Aorta (tissue), 5 donors: ENCODE data around the gene SLC15A4. TPM values are rescaled to one million over a fixed set of nuclear protein-coding genes. Genes with fewer than 3 reads are reported as not detected.

ENCODE experiments used
- ATAC-seq: fragments of 200-7000 bp; cut with Tn5 transposase; one replicate; pipeline ENCODE4 v1.9.1; 2022; ENCODE audit warnings: moderate library complexity; ENCODE audit not compliant: low FRiP score
- DNase-seq, 2 donors: peaks; one replicate each; pipeline ENCODE4 v3.0.0-alpha.2; 2020
- H3K27ac ChIP-seq, 2 donors: one replicate each; pipeline ENCODE4 v1.5.1; 2013; ENCODE audit warnings: low read length in 2 of 2, mild to moderate bottlenecking in 2 of 2, moderate library complexity in 2 of 2, control low read depth in 1 of 2, inconsistent platforms in 1 of 2, low read depth in 1 of 2
- H3K27me3 ChIP-seq, 2 donors: one replicate each; pipeline ENCODE4 v1.6.1; 2013; ENCODE audit warnings: control low read depth in 1 of 2, low read length in 1 of 2, mild to moderate bottlenecking in 1 of 2, moderate library complexity in 1 of 2; ENCODE audit not compliant: insufficient read depth in 2 of 2, control insufficient read depth in 1 of 2
- H3K36me3 ChIP-seq, 2 donors: one replicate each; pipeline ENCODE4 v1.6.1; 2013; ENCODE audit warnings: control low read depth in 1 of 2, low read length in 1 of 2, mild to moderate bottlenecking in 1 of 2; ENCODE audit not compliant: insufficient read depth in 2 of 2, control insufficient read depth in 1 of 2
- H3K4me1 ChIP-seq, 2 donors: one replicate each; pipeline ENCODE4 v1.6.1; 2013; ENCODE audit warnings: low read length in 2 of 2, control low read depth in 1 of 2, mild to moderate bottlenecking in 1 of 2, moderate library complexity in 1 of 2; ENCODE audit not compliant: insufficient read depth in 2 of 2, control insufficient read depth in 1 of 2
- H3K4me3 ChIP-seq, 2 donors: one replicate each; pipeline ENCODE4 v1.5.1; 2013; ENCODE audit warnings: low read length in 2 of 2, control low read depth in 1 of 2, mild to moderate bottlenecking in 1 of 2
- H3K9me3 ChIP-seq: one replicate; pipeline ENCODE4 v1.6.1; 2013; ENCODE audit warnings: mild to moderate bottlenecking, low read length; ENCODE audit not compliant: control insufficient read depth
- WGBS, 2 donors: extraction: QIAGEN DNeasy Blood & Tissue Kit; methylation state at CpG; one replicate each; pipeline ENCODE4 v1.1.7; 2013; 5-methylcytosine and 5-hydroxymethylcytosine counted together
- intact Hi-C, 2 donors: fragments of 100-400 bp; cut with DNase I; formaldehyde crosslinking; loops; one replicate each; pipeline versions ENCODE4 v1.14.2 to v1.15.0; 2022
- polyA plus RNA-seq, 2 donors: library from polyadenylated mRNA; stranded (reverse); fragments of 200-250 nt; gene quantifications; one replicate each; pipeline ENCODE4 v1.2.3, GENCODE V29; 2013
- total RNA-seq, 2 donors: library from RNA; stranded (reverse); fragmentation: NEBNext Ultra II Directional; extraction: Animal tissue kit (Norgen Biotek cat#: 25700); gene quantifications; one replicate each; pipeline ENCODE4 v1.2.1, GENCODE V29; 2021
- donor health status: healthy with polysubstance abuse.
- donor health status: Bipolar disorder and iron deficiency.
- donor health status: DM: no; HTN: no; CAD: no.
- donor health status: DM: no; HTN: no; CAD: no.
- donor health status: DM: yes; HTN: yes; CAD: no.

Gene SLC15A4
- total and polyA plus RNA-seq, 4 donors: 16.0 to 38.6 (median 28.7) TPM

DNA sequence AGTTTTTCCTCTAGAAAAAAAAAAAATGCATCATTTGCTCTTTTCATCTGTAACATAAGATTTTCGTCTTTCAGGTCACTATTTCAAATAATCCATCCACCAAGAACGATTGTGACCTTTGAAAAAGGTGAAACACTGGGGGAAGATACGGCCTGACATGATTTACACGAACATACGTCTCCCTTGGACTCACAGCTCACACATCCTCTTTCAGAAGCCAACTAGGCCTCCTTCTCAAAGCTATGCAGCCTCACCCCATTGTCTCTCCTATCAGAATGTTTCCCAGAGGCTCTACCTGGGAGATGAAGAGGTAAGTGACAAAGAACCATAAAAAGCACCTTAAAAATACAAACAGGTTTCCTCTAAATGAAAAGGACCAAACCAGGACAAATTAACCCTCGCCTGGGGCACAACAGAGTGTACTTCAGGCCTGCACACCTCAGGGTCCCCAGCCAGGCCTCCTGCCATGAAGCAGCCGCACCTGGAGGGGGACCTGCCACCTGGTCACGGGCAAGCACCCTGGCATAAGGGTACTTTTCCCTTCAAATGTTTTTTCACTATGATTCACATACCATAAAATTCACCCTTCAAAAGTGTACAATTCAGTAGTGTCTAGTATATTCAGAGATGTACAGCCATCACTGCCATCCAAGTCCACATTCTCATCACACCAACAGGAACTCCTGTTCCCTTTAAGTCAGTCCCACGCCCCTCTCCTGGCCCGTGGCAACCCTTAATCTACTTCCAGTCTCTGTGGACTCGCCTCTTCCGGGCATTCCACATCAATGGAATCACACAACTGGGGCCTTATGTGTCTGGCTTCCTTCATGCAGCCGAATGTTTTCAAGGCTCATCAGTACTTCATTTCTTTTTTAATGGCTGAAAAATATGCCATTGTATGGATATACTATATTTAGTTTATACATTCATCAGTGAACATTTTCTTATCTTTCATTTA, 5.4 kb downstream of the SLC15A4 start:
- intact Hi-C loops: no loop called here
- Histone ChIP-seq H3K27me3 (no peaks in the 10 kb centered on the region), H3K36me3 (peaks cover 0 to 3% of the 10 kb centered on the region in 2 donors), H3K4me1 (peaks cover 2 to 11% of the 10 kb centered on the region in 2 donors), H3K4me3 (no peak overlapping the region), H3K9me3 (no peaks in the 10 kb centered on the region), H3K27ac (peak overlapping the region; percentile 86 to 93)
- peak in 1 of 2 donors; percentile 74 for DNase-seq
- WGBS, 2 donors: 18 to 25% methylated on average over 13 of the region's 13 CpGs
- ATAC-seq: peak; percentile 30

GRCh38 chr12:128817111-128818015, 6.4 kb downstream of the SLC15A4 start:
- Histone ChIP-seq H3K36me3 (peaks cover 0 to 3% of the 10 kb centered on the region in 2 donors), H3K4me1 (peaks cover 5 to 11% of the 10 kb centered on the region in 2 donors), H3K27ac (peak overlapping the region in 1 of 2 donors; percentile 60), H3K27me3 (no peaks in the 10 kb centered on the region), H3K9me3 (no peaks in the 10 kb centered on the region), H3K4me3 (no peak overlapping the region)
- WGBS, 2 donors: 18 to 19% methylated on average over 8 of the region's 8 CpGs
- peak; percentile 80 for ATAC-seq
- DNase-seq: peak; percentile 84 to 85
- intact Hi-C loops: no loop called here

DNA sequence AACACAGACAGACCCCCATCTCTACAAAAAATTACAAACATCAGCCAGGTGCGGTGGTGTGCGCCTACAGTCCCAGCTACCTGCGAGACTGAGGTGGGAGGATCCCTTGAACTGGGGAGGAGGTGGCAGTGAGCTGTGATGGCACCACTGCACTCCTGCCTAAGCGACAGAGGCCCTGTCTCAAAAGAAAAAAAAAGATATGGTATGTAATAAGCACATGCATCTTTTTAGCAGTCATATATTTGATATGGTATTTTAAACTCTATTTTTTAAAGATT, 7.2 kb downstream of the SLC15A4 start:
- Histone ChIP-seq H3K27ac (peak overlapping the region; percentile 31 to 93), H3K4me3 (no peak overlapping the region)

DNA sequence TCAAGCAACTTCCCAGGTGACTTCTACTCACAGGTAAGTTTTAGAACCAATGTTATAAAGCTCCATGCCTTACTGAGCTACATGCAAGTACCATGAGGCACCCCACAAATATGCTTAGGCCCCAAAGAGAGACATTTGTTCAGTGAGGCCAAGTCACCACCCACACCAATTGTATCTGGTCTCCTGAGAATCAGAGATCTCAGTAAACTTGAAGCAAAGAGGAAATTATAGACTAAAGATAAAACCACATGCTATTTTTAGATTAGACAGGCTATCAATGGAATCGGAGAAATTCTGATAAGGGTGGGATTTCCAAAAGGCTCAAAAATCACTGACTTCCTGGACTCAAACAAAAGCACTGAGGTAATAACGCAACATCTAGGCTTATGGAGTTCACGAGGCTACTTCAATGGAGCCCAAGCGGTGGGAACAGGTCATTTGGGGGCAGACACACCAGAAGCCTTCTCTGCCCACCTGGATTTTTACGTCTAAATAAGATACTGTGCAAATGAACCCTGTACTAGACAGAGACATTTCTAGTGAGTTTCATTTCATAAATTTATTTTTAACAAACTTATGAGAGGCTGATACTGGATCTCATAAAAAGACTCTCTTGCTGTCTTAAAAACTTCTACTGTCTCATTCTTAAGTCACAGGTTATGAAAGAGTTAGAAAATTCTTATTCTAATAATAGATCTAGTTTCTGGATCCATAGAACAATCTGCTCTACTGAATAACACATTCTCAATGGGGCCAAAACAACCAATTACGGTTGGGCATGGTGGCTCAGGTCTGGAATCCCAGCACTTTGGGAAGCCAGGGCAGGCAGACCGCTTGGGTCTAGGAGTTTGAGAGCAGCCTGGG, 7.7 kb downstream of the SLC15A4 start:
- Histone ChIP-seq H3K27ac (peak overlapping the region; percentile 83 to 93), H3K36me3 (peaks cover 0 to 3% of the 10 kb centered on the region in 2 donors), H3K4me3 (no peak overlapping the region), H3K4me1 (peaks cover 5 to 11% of the 10 kb centered on the region in 2 donors), H3K9me3 (no peaks in the 10 kb centered on the region), H3K27me3 (no peaks in the 10 kb centered on the region)
- ATAC-seq (no peak), DNase-seq (no peak)
- 31 to 50% methylated on average over 7 of the region's 7 CpGs for WGBS, 2 donors
- intact Hi-C loops: no loop called here

More for the DNA sequence above, 7.2 kb downstream of the SLC15A4 start:
- intact Hi-C loops: no loop called here
- Histone ChIP-seq H3K36me3 (peaks cover 0 to 3% of the 10 kb centered on the region in 2 donors), H3K9me3 (no peaks in the 10 kb centered on the region), H3K4me1 (peaks cover 5 to 11% of the 10 kb centered on the region in 2 donors), H3K27me3 (no peaks in the 10 kb centered on the region)
- no peak for ATAC-seq
- no peak for DNase-seq
- WGBS, 2 donors: 78 to 82% methylated on average over 4 of the region's 4 CpGs

GRCh38 chr12:128814411-128815261, 9.1 kb downstream of the SLC15A4 start:
- peaks cover 0 to 3% of the 10 kb centered on the region in 2 donors for H3K36me3 ChIP-seq
- DNase-seq: no peak
- ATAC-seq: no peak
- peaks cover 5 to 12% of the 10 kb centered on the region in 2 donors for H3K4me1 ChIP-seq
- intact Hi-C loops: loop anchor here in 1 of 2 donors (5.0 kb wide), 1 partner anchor 103 kb away; no protein-coding TSS in a partner anchor
- peak overlapping the region in 1 of 2 donors; percentile 51 for H3K27ac ChIP-seq
- no peak overlapping the region for H3K4me3 ChIP-seq
- 88 to 93% methylated on average over 25 of the region's 25 CpGs for WGBS, 2 donors
- no peaks in the 10 kb centered on the region for H3K9me3 ChIP-seq
- H3K27me3 ChIP-seq: no peaks in the 10 kb centered on the region

- 67 to 68% methylated on average over 10 of the region's 10 CpGs for WGBS, 2 donors
- Histone ChIP-seq H3K27ac (peak overlapping the region; percentile 10 to 51), H3K4me1 (peaks cover 5 to 15% of the 10 kb centered on the region in 2 donors), H3K36me3 (peaks cover 0 to 3% of the 10 kb centered on the region in 2 donors), H3K27me3 (no peaks in the 10 kb centered on the region), H3K4me3 (no peak overlapping the region), H3K9me3 (no peaks in the 10 kb centered on the region)
- no peak for ATAC-seq
- no peak for DNase-seq
- intact Hi-C loops: loop anchor here in 1 of 2 donors (5.0 kb wide), 1 partner anchor 103 kb away; no protein-coding TSS in a partner anchor
Measured at GRCh38 chr12:128813883-128814282, 9.9 kb downstream of the SLC15A4 start.

DNA sequence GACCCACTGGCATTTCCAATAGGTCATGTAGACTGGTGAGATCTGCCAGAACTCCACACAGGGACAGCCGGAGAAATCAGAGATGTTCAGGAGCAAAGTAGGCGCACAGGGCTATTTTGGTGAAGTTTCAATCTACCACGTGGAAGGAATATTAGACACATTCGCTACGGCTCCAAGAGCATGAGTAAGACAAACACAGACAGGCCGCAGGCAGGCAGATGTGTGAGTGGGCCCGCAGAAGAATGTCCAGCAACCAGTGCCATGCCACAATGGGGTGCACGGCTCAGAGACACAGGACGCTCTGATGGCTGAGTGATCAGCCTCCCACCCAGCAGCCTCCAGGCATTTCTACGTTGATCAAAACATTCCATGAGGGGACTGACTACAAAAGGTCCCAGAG, 10.4 kb downstream of the SLC15A4 start:
- H3K9me3 ChIP-seq: no peaks in the 10 kb centered on the region
- ATAC-seq (no peak), DNase-seq (no peak)
- H3K27ac ChIP-seq: peak overlapping the region in 1 of 2 donors; percentile 87
- peaks cover 5 to 15% of the 10 kb centered on the region in 2 donors for H3K4me1 ChIP-seq
- peaks cover 3 to 4% of the 10 kb centered on the region in 2 donors for H3K36me3 ChIP-seq
- intact Hi-C loops: loop anchor here in 1 of 2 donors (5.0 kb wide), 1 partner anchor 104 kb away; no protein-coding TSS in a partner anchor
- 30 to 54% methylated on average over 10 of the region's 10 CpGs for WGBS, 2 donors
- no peak overlapping the region for H3K4me3 ChIP-seq
- no peaks in the 10 kb centered on the region for H3K27me3 ChIP-seq
